T-cell (primary cell): ENCODE measurements around the gene TMEM156. TPM values are rescaled to one million over a fixed set of nuclear protein-coding genes. Genes with fewer than 3 reads are reported as not detected.
"Not testable (repeated sequence)": the region's sequence is repeated elsewhere in the genome, so short reads cannot be mapped to it uniquely, and the experiment has no call there.

Experiments used
- ATAC-seq, 4 experiments: fragments of 200-7000 bp in 3 of 4; fragments of 150-1000 bp in 1 of 4; cut with Tn5 transposase; replicated peaks in 1 of 4; 1 replicate in 3 of 4; 2 replicates in 1 of 4; pipeline ENCODE4 v1.10.0; 2021; ENCODE audit warnings: moderate library complexity in 3 of 4, mild to moderate bottlenecking in 2 of 4, moderate number of reproducible peaks in 1 of 4
- CTCF ChIA-PET, 2 donors: fragments of 300-600 bp; sonication (Branson Sonifier 250); formaldehyde crosslinking; loops; one replicate each; lab custom pipeline; 2022; ENCODE audit warnings: antibody characterized with exemption in 2 of 2; lab: Charles Lee
- POLR2A ChIA-PET, 2 donors: fragments of 300-600 bp; sonication (Branson Sonifier 250); formaldehyde crosslinking; loops; one replicate each; lab custom pipeline; 2022; ENCODE audit warnings: antibody characterized with exemption in 2 of 2; lab: Charles Lee
- DNase-seq, 35 experiments: peaks; one replicate each; pipeline versions ENCODE4 v3.0.0 to v3.0.0-alpha.2; 2013 to 2023
- H3K27ac ChIP-seq: one replicate; pipeline ENCODE4 v1.5.1; 2013; ENCODE audit warnings: low read length
- H3K27me3 ChIP-seq, 2 experiments: replicated peaks in 1 of 2; 1 replicate in 1 of 2; 2 replicates in 1 of 2; pipeline versions ENCODE4 v1.6.1 to v1.7.0; 2013; ENCODE audit warnings: low read length in 1 of 2, mixed read lengths in 1 of 2; ENCODE audit not compliant: control insufficient read depth in 2 of 2, insufficient read depth in 2 of 2; ENCODE audit errors: extremely low read depth in 1 of 2
- H3K36me3 ChIP-seq, 2 donors: 1 replicate in 1 of 2; 2 replicates in 1 of 2; pipeline versions ENCODE4 v1.6.1 to v1.7.0; 2013; ENCODE audit warnings: low read length in 1 of 2; ENCODE audit not compliant: control insufficient read depth in 2 of 2, insufficient read depth in 1 of 2; ENCODE audit errors: extremely low read depth in 1 of 2
- H3K4me1 ChIP-seq, 2 experiments: 1 replicate in 1 of 2; 2 replicates in 1 of 2; pipeline versions ENCODE4 v1.6.1 to v1.7.0; 2013; ENCODE audit warnings: low read length in 2 of 2, mixed read lengths in 1 of 2; ENCODE audit not compliant: insufficient read depth in 2 of 2, control insufficient read depth in 1 of 2; ENCODE audit errors: extremely low read depth in 1 of 2
- H3K4me3 ChIP-seq, 2 donors: 1 replicate in 1 of 2; 2 replicates in 1 of 2; pipeline versions ENCODE4 v1.5.1 to v1.7.0; 2013; ENCODE audit warnings: mild to moderate bottlenecking in 2 of 2, low read length in 1 of 2, moderate library complexity in 1 of 2; ENCODE audit not compliant: control insufficient read depth in 1 of 2; ENCODE audit errors: extremely low read depth in 1 of 2
- H3K9me3 ChIP-seq: 2 replicates; pipeline ENCODE4 v1.7.0; 2013
- H3K27ac Mint-ChIP-seq, 2 donors: one replicate each; pipeline ENCODE4 v1.8.0; 2020 to 2021; ENCODE audit warnings: mild to moderate bottlenecking in 2 of 2, mixed read lengths in 2 of 2
- H3K27me3 Mint-ChIP-seq, 2 donors: one replicate each; pipeline ENCODE4 v1.8.0; 2021 to 2022; ENCODE audit warnings: mixed read lengths in 2 of 2
- H3K36me3 Mint-ChIP-seq: one replicate; pipeline ENCODE4 v1.8.0; 2021; ENCODE audit warnings: mixed read lengths
- H3K4me1 Mint-ChIP-seq, 3 donors: one replicate each; pipeline ENCODE4 v1.8.0; 2020 to 2022; ENCODE audit warnings: mixed read lengths in 3 of 3, mild to moderate bottlenecking in 1 of 3
- H3K4me3 Mint-ChIP-seq, 3 donors: one replicate each; pipeline ENCODE4 v1.8.0; 2020 to 2022; ENCODE audit warnings: mild to moderate bottlenecking in 3 of 3, mixed read lengths in 3 of 3, moderate library complexity in 3 of 3
- H3K9me3 Mint-ChIP-seq, 3 donors: one replicate each; pipeline ENCODE4 v1.8.0; 2020 to 2022; ENCODE audit warnings: mixed read lengths in 3 of 3
- WGBS: methylation state at CpG from one replicate; pipeline ENCODE4 v1.1.5; 2013; ENCODE audit warnings: missing lambda C conversion rate; ENCODE audit not compliant: insufficient coverage; 5-methylcytosine and 5-hydroxymethylcytosine counted together
- total RNA-seq, 35 experiments: library from RNA in 6 of 35; stranded (reverse) in 6 of 35; fragments of 120-200 nt in 1 of 35; gene quantifications; one replicate each; pipeline versions ENCODE4 v1.2.1 to v1.2.4 and lab custom pipeline; 2013 to 2026

Gene TMEM156
- total RNA-seq, 5 donors from 2014 or later (not counting 1 experiment from before 2014, with no cell fraction given): 7.5 to 23.1 (median 12.5) TPM

- not testable (repeated sequence) for H3K9me3 Mint-ChIP-seq, H3K27ac Mint-ChIP-seq, DNase-seq, H3K27me3 Mint-ChIP-seq, H3K4me3 Mint-ChIP-seq, H3K36me3 ChIP-seq, ATAC-seq, H3K4me1 Mint-ChIP-seq, H3K27ac ChIP-seq, H3K27me3 ChIP-seq, H3K9me3 ChIP-seq, H3K4me3 ChIP-seq, H3K4me1 ChIP-seq
- ChIA-PET CTCF (interaction anchor here in 1 of 2 donors (0.6 kb wide), 1 partner anchor 753 kb away, joined by 3 read pairs; no protein-coding TSS in a partner anchor), POLR2A (interaction anchor here in 1 of 2 donors (0.6 kb wide), 2 partner anchors 48 to 676 kb away, joined by 4 to 5 read pairs; no protein-coding TSS in a partner anchor)
- no CpG with 5 or more reads among the region's 4 CpGs for WGBS
- H3K36me3 Mint-ChIP-seq: peaks cover 25% of the 10 kb centered on the region
Measured at GRCh38 chr4:39002058-39002457, 30.2 kb downstream of the TMEM156 start.

- Mint-ChIP-seq H3K27me3 (no peaks in the 10 kb centered on the region), H3K4me1 (peaks cover 0 to 5% (median 0%) of the 10 kb centered on the region in 3 donors), H3K9me3 (peaks cover 0 to 7% (median 2%) of the 10 kb centered on the region in 3 donors), H3K27ac (no peak overlapping the region), H3K4me3 (no peak overlapping the region), H3K36me3 (peaks cover 53% of the 10 kb centered on the region)
- no peak overlapping the region for H3K4me3 ChIP-seq
- peaks cover 0 to 38% of the 10 kb centered on the region in 2 donors for H3K36me3 ChIP-seq
- no CpG with 5 or more reads among the region's 2 CpGs for WGBS
- POLR2A ChIA-PET: no interaction called here
- DNase-seq: no peak
- H3K27ac ChIP-seq: no peak overlapping the region
- no peaks in the 10 kb centered on the region for H3K4me1 ChIP-seq
- H3K27me3 ChIP-seq: no peaks in the 10 kb centered on the region
- CTCF ChIA-PET: no interaction called here
- ATAC-seq: no peak
- no peaks in the 10 kb centered on the region for H3K9me3 ChIP-seq
Measured at GRCh38 chr4:38995660-38996005, 36.6 kb downstream of the TMEM156 start.

GRCh38 chr4:38994135-38994534 is 38.1 kb downstream of the TMEM156 start:
- WGBS: no CpG with 5 or more reads among the region's 4 CpGs
- Mint-ChIP-seq H3K9me3 (no peaks in the 10 kb centered on the region), H3K36me3 (peaks cover 49% of the 10 kb centered on the region), H3K4me3 (no peak overlapping the region), H3K27ac (no peak overlapping the region), H3K27me3 (no peaks in the 10 kb centered on the region), H3K4me1 (peaks cover 0 to 8% (median under 1%) of the 10 kb centered on the region in 3 donors)
- DNase-seq (no peak), ATAC-seq (no peak)
- CTCF ChIA-PET: interaction anchor here in 1 of 2 donors (0.9 to 1.3 kb wide), 2 partner anchors 9 to 92 kb away, joined by 3 to 4 read pairs; no protein-coding TSS in a partner anchor
- Histone ChIP-seq H3K36me3 (peaks cover 0 to 42% of the 10 kb centered on the region in 2 donors), H3K27me3 (no peaks in the 10 kb centered on the region), H3K27ac (no peak overlapping the region), H3K4me1 (no peaks in the 10 kb centered on the region), H3K9me3 (no peaks in the 10 kb centered on the region), H3K4me3 (no peak overlapping the region)
- POLR2A ChIA-PET: interaction anchor here in 1 of 2 donors (0.6 kb wide), 1 partner anchor 47 kb away, joined by 5 read pairs; no protein-coding TSS in a partner anchor

GRCh38 chr4:38993683-38994082 is 38.5 kb downstream of the TMEM156 start:
- no peaks in the 10 kb centered on the region for H3K9me3 Mint-ChIP-seq
- POLR2A ChIA-PET: no interaction called here
- WGBS: no CpG with 5 or more reads among the region's 3 CpGs

GRCh38 chr4:38990241-38990640 is 42.0 kb downstream of the TMEM156 start:
- H3K27me3 Mint-ChIP-seq: no peaks in the 10 kb centered on the region
- peaks cover 27 to 38% (median 28%) of the 10 kb centered on the region in 3 donors for H3K4me1 Mint-ChIP-seq
- Histone ChIP-seq H3K4me3 (no peak overlapping the region), H3K36me3 (peaks cover 4 to 36% of the 10 kb centered on the region in 2 donors), H3K27ac (no peak overlapping the region), H3K9me3 (no peaks in the 10 kb centered on the region), H3K27me3 (no peaks in the 10 kb centered on the region), H3K4me1 (peaks cover 0 to 4% of the 10 kb centered on the region in 2 experiments)
- ChIA-PET POLR2A (no interaction called here), CTCF (no interaction called here)
- peaks cover 46% of the 10 kb centered on the region for H3K36me3 Mint-ChIP-seq
- WGBS: 100% methylated on average over 1 of the region's 5 CpGs
- no peak overlapping the region for H3K27ac Mint-ChIP-seq
- no peaks in the 10 kb centered on the region for H3K9me3 Mint-ChIP-seq
- no peak overlapping the region for H3K4me3 Mint-ChIP-seq
- DNase-seq (no peak), ATAC-seq (no peak)

More at GRCh38 chr4:38993683-38994082, 38.5 kb downstream of the TMEM156 start:
- CTCF ChIA-PET: interaction anchor here in 1 of 2 donors (0.9 to 1.3 kb wide), 2 partner anchors 9 to 91 kb away, joined by 3 to 4 read pairs; no protein-coding TSS in a partner anchor
- H3K9me3 ChIP-seq: no peaks in the 10 kb centered on the region
- no peaks in the 10 kb centered on the region for H3K27me3 ChIP-seq
- ATAC-seq: no peak
- no peaks in the 10 kb centered on the region for H3K4me1 ChIP-seq
- H3K27ac ChIP-seq: no peak overlapping the region
- H3K27ac Mint-ChIP-seq: no peak overlapping the region
- H3K36me3 Mint-ChIP-seq: peaks cover 53% of the 10 kb centered on the region
- H3K4me1 Mint-ChIP-seq: peaks cover under 1 to 11% (median 5%) of the 10 kb centered on the region in 3 donors
- no peak overlapping the region for H3K4me3 Mint-ChIP-seq
- peaks cover 0 to 42% of the 10 kb centered on the region in 2 donors for H3K36me3 ChIP-seq
- no peaks in the 10 kb centered on the region for H3K27me3 Mint-ChIP-seq
- no peak for DNase-seq
- no peak overlapping the region for H3K4me3 ChIP-seq

- ChIA-PET POLR2A (no interaction called here), CTCF (interaction anchor here in 1 of 2 donors (1.5 kb wide), 1 partner anchor 41 kb away, joined by 3 read pairs; no protein-coding TSS in a partner anchor)
- no peak overlapping the region for H3K27ac Mint-ChIP-seq
- H3K27me3 ChIP-seq: no peaks in the 10 kb centered on the region
- H3K27me3 Mint-ChIP-seq: no peaks in the 10 kb centered on the region
- DNase-seq (no peak), ATAC-seq (no peak)
- H3K4me1 Mint-ChIP-seq: peaks cover 30 to 40% (median 32%) of the 10 kb centered on the region in 3 donors
- no peaks in the 10 kb centered on the region for H3K9me3 Mint-ChIP-seq
- H3K27ac ChIP-seq: no peak overlapping the region
- H3K36me3 ChIP-seq: peaks cover 4 to 38% of the 10 kb centered on the region in 2 donors
- WGBS: 95% methylated on average over 4 of the region's 6 CpGs
- no peak overlapping the region for H3K4me3 ChIP-seq
- no peaks in the 10 kb centered on the region for H3K9me3 ChIP-seq
- H3K36me3 Mint-ChIP-seq: peaks cover 41% of the 10 kb centered on the region
- peaks cover 0 to 4% of the 10 kb centered on the region in 2 experiments for H3K4me1 ChIP-seq
- H3K4me3 Mint-ChIP-seq: no peak overlapping the region
Measured at GRCh38 chr4:38989487-38989886, 42.7 kb downstream of the TMEM156 start.
